Subcutaneous adipose tissue (tissue), 4 donors: ENCODE results near the gene FBXL17. TPM values are rescaled to one million over a fixed set of nuclear protein-coding genes. Genes with fewer than 3 reads are reported as not detected.

Experiments used
- total RNA-seq, 4 donors: library from RNA; depleted of rRNA; stranded (reverse); fragments of >200 nt; gene quantifications; one replicate each; pipeline ENCODE4 v1.1.0, GENCODE V29; 2016
- TF ChIP-seq, protein P1 (sequence below): fragments of 450-650 bp; IDR thresholded peaks from one replicate; pipeline ENCODE4 v1.5.1; 2016; ENCODE audit warnings: low read depth, mild to moderate bottlenecking, control low read depth, antibody characterized with exemption, moderate library complexity

FBXL17 gene
- total RNA-seq, 4 donors from 2014 or later, result 19.4 to 22.2 (median 21.3) TPM

DNA sequence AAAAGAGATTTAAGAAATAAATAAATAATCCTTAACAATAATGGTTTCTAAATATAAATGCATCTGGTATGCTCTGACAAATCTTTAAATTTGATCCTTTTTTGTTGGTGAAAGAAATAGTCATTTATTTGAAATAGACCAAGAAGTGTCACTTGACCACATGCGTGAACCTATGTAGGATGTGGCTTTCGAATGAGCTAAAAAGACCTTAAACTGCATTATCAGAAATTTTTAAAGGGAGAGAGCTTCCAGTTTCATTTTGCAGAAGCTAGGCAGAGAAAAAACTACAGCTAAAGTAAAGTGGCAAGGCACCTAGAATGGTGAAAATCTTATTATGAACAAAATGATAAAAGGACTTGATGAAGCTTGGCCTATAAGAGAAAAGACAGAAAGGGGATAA is 402.0 kb downstream of the FBXL17 start:
- TF ChIP-seq, protein P1, sequence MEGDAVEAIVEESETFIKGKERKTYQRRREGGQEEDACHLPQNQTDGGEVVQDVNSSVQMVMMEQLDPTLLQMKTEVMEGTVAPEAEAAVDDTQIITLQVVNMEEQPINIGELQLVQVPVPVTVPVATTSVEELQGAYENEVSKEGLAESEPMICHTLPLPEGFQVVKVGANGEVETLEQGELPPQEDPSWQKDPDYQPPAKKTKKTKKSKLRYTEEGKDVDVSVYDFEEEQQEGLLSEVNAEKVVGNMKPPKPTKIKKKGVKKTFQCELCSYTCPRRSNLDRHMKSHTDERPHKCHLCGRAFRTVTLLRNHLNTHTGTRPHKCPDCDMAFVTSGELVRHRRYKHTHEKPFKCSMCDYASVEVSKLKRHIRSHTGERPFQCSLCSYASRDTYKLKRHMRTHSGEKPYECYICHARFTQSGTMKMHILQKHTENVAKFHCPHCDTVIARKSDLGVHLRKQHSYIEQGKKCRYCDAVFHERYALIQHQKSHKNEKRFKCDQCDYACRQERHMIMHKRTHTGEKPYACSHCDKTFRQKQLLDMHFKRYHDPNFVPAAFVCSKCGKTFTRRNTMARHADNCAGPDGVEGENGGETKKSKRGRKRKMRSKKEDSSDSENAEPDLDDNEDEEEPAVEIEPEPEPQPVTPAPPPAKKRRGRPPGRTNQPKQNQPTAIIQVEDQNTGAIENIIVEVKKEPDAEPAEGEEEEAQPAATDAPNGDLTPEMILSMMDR, result no peak

DNA sequence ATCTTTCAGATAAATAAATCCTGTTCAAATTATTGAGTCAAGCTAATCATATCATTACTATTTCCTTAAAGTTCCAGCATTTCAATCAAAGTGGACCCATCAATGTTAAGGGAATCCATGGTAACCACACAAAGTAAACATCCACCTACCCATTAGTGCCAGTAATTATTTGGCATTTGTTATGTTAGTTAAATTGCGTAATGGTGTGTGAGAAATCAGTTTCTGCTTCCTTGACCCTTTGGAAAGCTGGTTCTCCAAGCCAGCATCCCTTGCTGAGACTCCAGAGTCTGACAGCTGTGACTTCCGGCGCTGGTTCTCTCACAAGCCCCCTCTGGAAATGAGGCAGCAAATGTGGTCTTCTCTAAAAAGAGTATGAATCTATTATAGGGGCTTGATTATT is 402.6 kb downstream of the FBXL17 start:
- TF ChIP-seq, protein P1, result no peak

DNA sequence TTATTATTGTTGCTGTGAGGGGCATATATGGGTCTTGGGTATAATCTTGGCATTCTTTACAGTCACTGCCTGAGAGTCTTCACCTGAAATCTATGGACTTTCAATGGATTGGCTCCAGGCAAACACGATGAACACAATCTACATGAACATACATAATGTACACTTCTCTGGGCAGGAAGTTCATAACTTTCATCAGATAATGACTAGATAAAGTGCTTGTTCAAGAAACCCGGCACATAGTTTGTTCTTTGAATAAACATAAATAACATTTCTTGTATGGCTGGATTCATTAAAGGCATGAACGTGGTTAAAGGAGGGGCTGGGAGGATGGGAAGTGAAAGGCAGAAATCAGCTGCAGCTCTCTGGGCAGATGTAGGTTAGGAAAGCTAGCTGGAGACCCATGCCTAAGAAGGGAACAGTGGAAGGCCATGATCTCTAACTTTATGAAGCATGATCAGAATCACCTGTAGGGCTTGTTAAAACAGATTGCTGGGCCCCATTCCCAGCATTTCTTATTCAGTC is 404.3 kb downstream of the FBXL17 start:
- TF ChIP-seq, protein P1, result no peak

GRCh38 chr5:107975568-107975967 is 406.3 kb downstream of the FBXL17 start:
- TF ChIP-seq, protein P1, result no peak

- TF ChIP-seq, protein P1, result no peak
Observed at GRCh38 chr5:107971846-107972245, 410.1 kb downstream of the FBXL17 start.

- TF ChIP-seq, protein P1, result no peak
Observed at GRCh38 chr5:107969847-107970246, 412.1 kb downstream of the FBXL17 start.

DNA sequence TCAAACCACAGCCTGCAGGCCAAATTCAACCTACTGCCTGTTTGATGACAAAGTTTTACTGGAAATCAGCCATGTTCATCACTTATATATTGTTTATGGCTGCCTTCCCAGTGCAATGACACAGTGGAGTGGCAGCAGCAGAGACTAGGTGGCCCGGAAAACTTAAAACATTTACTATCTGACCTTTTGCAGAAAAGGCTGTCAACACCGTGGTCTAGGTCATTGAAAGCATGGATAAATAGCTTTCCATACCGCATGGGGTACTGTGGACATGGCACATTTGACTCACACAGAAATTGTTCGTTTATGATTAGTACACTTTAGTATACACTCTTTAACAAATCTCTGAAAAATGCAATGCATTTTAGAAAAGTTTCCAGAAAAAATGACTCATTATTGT is 412.9 kb downstream of the FBXL17 start:
- TF ChIP-seq, protein P1, result no peak
